GM12892 (cell line): ENCODE measurements around the gene KLHL30.

Experiments
- POLR2A ChIP-seq: IDR thresholded peaks from 2 replicates; pipeline ENCODE4 v1.6.1; 2011; ENCODE audit warnings: low read depth, low read length, control low read depth
- POLR2AphosphoS5 ChIP-seq: IDR thresholded peaks from 2 replicates; pipeline ENCODE4 v1.6.1; 2011; ENCODE audit warnings: low read depth, low read length, control low read depth

- TF ChIP-seq POLR2AphosphoS5 (no peak), POLR2A (no peak)
Measured at GRCh38 chr2:238165288-238165921, 26.9 kb downstream of the KLHL30 start.
